SJCRH30 (cell line): ENCODE measurements around the gene MORN5. TPM values are rescaled to one million over a fixed set of nuclear protein-coding genes. Genes with fewer than 3 reads are reported as not detected.
A peak's percentile ranks its signal among the peaks of the same experiment; 100 is the strongest.

Experiments used
- DNase-seq, 2 experiments: peaks; one replicate each; pipeline ENCODE4 v3.0.0-alpha.2; 2015 to 2020
- H3K27ac ChIP-seq: fragments of 250-450 bp; sonication (Bioruptor Pico); 2 replicates; pipeline ENCODE4 v1.5.1; 2020; ENCODE audit warnings: mild to moderate bottlenecking, moderate library complexity
- H3K27me3 ChIP-seq: fragments of 250-450 bp; sonication (Bioruptor Pico); 2 replicates; pipeline ENCODE4 v1.5.1; 2020; ENCODE audit warnings: mild to moderate bottlenecking, moderate library complexity
- H3K36me3 ChIP-seq: fragments of 250-450 bp; sonication (Bioruptor Pico); 2 replicates; pipeline ENCODE4 v1.5.1; 2020; ENCODE audit warnings: mild to moderate bottlenecking, moderate library complexity
- H3K4me1 ChIP-seq: fragments of 250-450 bp; sonication (Bioruptor Pico); 2 replicates; pipeline ENCODE4 v1.5.1; 2020; ENCODE audit warnings: mild to moderate bottlenecking, moderate library complexity
- H3K4me3 ChIP-seq: fragments of 250-450 bp; sonication (Bioruptor Pico); 2 replicates; pipeline ENCODE4 v1.5.1; 2020; ENCODE audit warnings: mild to moderate bottlenecking, moderate library complexity
- H3K9me3 ChIP-seq: fragments of 250-450 bp; sonication (Bioruptor Pico); replicated peaks from 2 replicates; pipeline ENCODE4 v1.5.1; 2020; ENCODE audit warnings: mild to moderate bottlenecking, moderate library complexity
- total RNA-seq: library from RNA; depleted of rRNA; stranded (reverse); fragments of >200 nt; shearing (Covaris generic); gene quantifications from 2 replicates; pipeline ENCODE4 v1.2.3, GENCODE V29; 2014

Gene MORN5
- total RNA-seq, 1 experiment from 2014 or later = not detected

GRCh38 chr9:122120316-122121071 lies 39.2 kb upstream of the MORN5 start:
- Histone ChIP-seq H3K27me3 (no peaks in the 10 kb centered on the region), H3K27ac (no peak overlapping the region), H3K4me1 (peaks cover 9% of the 10 kb centered on the region; the same call in 1 of the 2 replicates), H3K9me3 (no peaks in the 10 kb centered on the region), H3K36me3 (no peaks in the 10 kb centered on the region), H3K4me3 (no peak overlapping the region)
- no peak for DNase-seq

- H3K4me1 ChIP-seq = peaks cover 9% of the 10 kb centered on the region; the same call in 1 of the 2 replicates
- no peaks in the 10 kb centered on the region for H3K36me3 ChIP-seq
- H3K27me3 ChIP-seq = no peaks in the 10 kb centered on the region
- no peak overlapping the region for H3K4me3 ChIP-seq
- no peak for DNase-seq
- no peak overlapping the region for H3K27ac ChIP-seq
- H3K9me3 ChIP-seq = no peaks in the 10 kb centered on the region
These were observed 38.3 kb upstream of the MORN5 start for GRCh38 chr9:122121391-122121790.

GRCh38 chr9:122121931-122122330 lies 37.8 kb upstream of the MORN5 start:
- H3K27me3 ChIP-seq = no peaks in the 10 kb centered on the region
- no peaks in the 10 kb centered on the region for H3K36me3 ChIP-seq
- H3K27ac ChIP-seq = no peak overlapping the region
- H3K4me3 ChIP-seq = no peak overlapping the region
- DNase-seq = no peak
- no peaks in the 10 kb centered on the region for H3K9me3 ChIP-seq
- H3K4me1 ChIP-seq = peaks cover 9% of the 10 kb centered on the region; the same call in 1 of the 2 replicates

- H3K27ac ChIP-seq = no peak overlapping the region
- no peak for DNase-seq
- H3K27me3 ChIP-seq = no peaks in the 10 kb centered on the region
- no peak overlapping the region for H3K4me3 ChIP-seq
- no peaks in the 10 kb centered on the region for H3K9me3 ChIP-seq
- H3K4me1 ChIP-seq = peaks cover 9% of the 10 kb centered on the region; the same call in 1 of the 2 replicates
- no peaks in the 10 kb centered on the region for H3K36me3 ChIP-seq
These were observed 37.2 kb upstream of the MORN5 start for GRCh38 chr9:122122468-122122867.

- Histone ChIP-seq H3K4me1 (peaks cover 9% of the 10 kb centered on the region; the same call in 1 of the 2 replicates), H3K27ac (no peak overlapping the region), H3K27me3 (no peaks in the 10 kb centered on the region), H3K9me3 (no peaks in the 10 kb centered on the region), H3K36me3 (no peaks in the 10 kb centered on the region), H3K4me3 (no peak overlapping the region)
- peak; percentile 71 to 91 for DNase-seq
These were observed 36.6 kb upstream of the MORN5 start for GRCh38 chr9:122122903-122123632.

- no peaks in the 10 kb centered on the region for H3K36me3 ChIP-seq
- no peaks in the 10 kb centered on the region for H3K27me3 ChIP-seq
- H3K4me3 ChIP-seq = no peak overlapping the region
- H3K4me1 ChIP-seq = peaks cover 9% of the 10 kb centered on the region; the same call in 1 of the 2 replicates
- DNase-seq = peak; percentile 50 to 77
- no peak overlapping the region for H3K27ac ChIP-seq
- no peaks in the 10 kb centered on the region for H3K9me3 ChIP-seq
These were observed 35.7 kb upstream of the MORN5 start for GRCh38 chr9:122124048-122124447.

GRCh38 chr9:122124528-122124927 lies 35.2 kb upstream of the MORN5 start:
- DNase-seq = no peak
- H3K4me3 ChIP-seq = no peak overlapping the region
- no peaks in the 10 kb centered on the region for H3K27me3 ChIP-seq
- H3K9me3 ChIP-seq = no peaks in the 10 kb centered on the region
- H3K27ac ChIP-seq = no peak overlapping the region
- H3K36me3 ChIP-seq = no peaks in the 10 kb centered on the region
- H3K4me1 ChIP-seq = peaks cover 9% of the 10 kb centered on the region; the same call in 1 of the 2 replicates

- H3K27ac ChIP-seq = no peak overlapping the region
- H3K4me1 ChIP-seq = peaks cover 6% of the 10 kb centered on the region; the same call in 1 of the 2 replicates
- H3K9me3 ChIP-seq = no peaks in the 10 kb centered on the region
- DNase-seq = peak; percentile 75 to 93
- H3K36me3 ChIP-seq = no peaks in the 10 kb centered on the region
- no peak overlapping the region for H3K4me3 ChIP-seq
- H3K27me3 ChIP-seq = no peaks in the 10 kb centered on the region
These were observed 34.6 kb upstream of the MORN5 start for GRCh38 chr9:122125158-122125508.

GRCh38 chr9:122125509-122126330 lies 34.0 kb upstream of the MORN5 start:
- Histone ChIP-seq H3K4me1 (peaks cover 6% of the 10 kb centered on the region; the same call in 1 of the 2 replicates), H3K27me3 (no peaks in the 10 kb centered on the region), H3K4me3 (no peak overlapping the region), H3K9me3 (no peaks in the 10 kb centered on the region), H3K27ac (no peak overlapping the region), H3K36me3 (no peaks in the 10 kb centered on the region)
- no peak for DNase-seq

GRCh38 chr9:122126331-122127261 lies 33.1 kb upstream of the MORN5 start:
- Histone ChIP-seq H3K4me1 (peaks cover 6% of the 10 kb centered on the region; the same call in 1 of the 2 replicates), H3K27me3 (no peaks in the 10 kb centered on the region)

GRCh38 chr9:122127396-122127798 lies 32.3 kb upstream of the MORN5 start:
- Histone ChIP-seq H3K27ac (no peak overlapping the region), H3K4me3 (no peak overlapping the region), H3K4me1 (peaks cover 6% of the 10 kb centered on the region; the same call in 1 of the 2 replicates), H3K36me3 (no peaks in the 10 kb centered on the region), H3K9me3 (no peaks in the 10 kb centered on the region), H3K27me3 (no peaks in the 10 kb centered on the region)
- DNase-seq = no peak

More at GRCh38 chr9:122126331-122127261, 33.1 kb upstream of the MORN5 start:
- no peak for DNase-seq
- Histone ChIP-seq H3K27ac (no peak overlapping the region), H3K9me3 (no peaks in the 10 kb centered on the region), H3K4me3 (no peak overlapping the region), H3K36me3 (no peaks in the 10 kb centered on the region)

GRCh38 chr9:122128007-122128968 lies 31.4 kb upstream of the MORN5 start:
- Histone ChIP-seq H3K27ac (no peak overlapping the region), H3K4me3 (no peak overlapping the region), H3K36me3 (no peaks in the 10 kb centered on the region), H3K9me3 (no peaks in the 10 kb centered on the region), H3K4me1 (peaks cover 6% of the 10 kb centered on the region; the same call in 1 of the 2 replicates), H3K27me3 (peaks cover 3% of the 10 kb centered on the region; the same call in 1 of the 2 replicates)
- no peak for DNase-seq

GRCh38 chr9:122128969-122129343 lies 30.8 kb upstream of the MORN5 start:
- no peak for DNase-seq
- Histone ChIP-seq H3K36me3 (no peaks in the 10 kb centered on the region), H3K9me3 (no peaks in the 10 kb centered on the region), H3K4me3 (no peak overlapping the region), H3K4me1 (peaks cover 5% of the 10 kb centered on the region; the same call in 1 of the 2 replicates), H3K27me3 (peaks cover 3% of the 10 kb centered on the region; the same call in 1 of the 2 replicates), H3K27ac (no peak overlapping the region)
